D721Med (cell line): Measurements from ENCODE around the gene SMARCA2.

ENCODE experiments used
- DNase-seq: peaks from one replicate; pipeline ENCODE4 v3.0.0; 2011; ENCODE audit warnings: low spot score; ENCODE audit not compliant: insufficient read length
- FAIRE-seq: peaks from 2 replicates; lab custom pipeline; 2011; peaks lifted over from hg19 to GRCh38; lab: Jason Lieb, UNC
- CTCF ChIP-seq: IDR thresholded peaks from 2 replicates; pipeline ENCODE4 v1.5.1; 2012; ENCODE audit warnings: mild to moderate bottlenecking, control low read depth; ENCODE audit not compliant: insufficient read depth; ENCODE audit errors: missing control alignments

Gene SMARCA2

GRCh38 chr9:2026220-2026997 is 11.3 kb downstream of the SMARCA2 start:
- FAIRE-seq (no peak), DNase-seq (no peak)
- no peak for TF ChIP-seq CTCF

- FAIRE-seq (no peak), DNase-seq (no peak)
- TF ChIP-seq CTCF, result no peak
Observed at GRCh38 chr9:2027543-2028160, 12.5 kb downstream of the SMARCA2 start.

GRCh38 chr9:2028888-2029287 is 13.7 kb downstream of the SMARCA2 start:
- DNase-seq, result no peak
- no peak for TF ChIP-seq CTCF
- no peak for FAIRE-seq

GRCh38 chr9:2029666-2030170 is 14.6 kb downstream of the SMARCA2 start:
- DNase-seq, result no peak
- no peak for TF ChIP-seq CTCF
- FAIRE-seq, result no peak

- DNase-seq, result no peak
- FAIRE-seq, result no peak
- no peak for TF ChIP-seq CTCF
Observed at GRCh38 chr9:2032234-2032633, 17.1 kb downstream of the SMARCA2 start.

- no peak for TF ChIP-seq CTCF
- FAIRE-seq (no peak), DNase-seq (no peak)
Observed at GRCh38 chr9:2036844-2037243, 21.7 kb downstream of the SMARCA2 start.
